ENCODE measurements around the gene OR4D1. TPM values are rescaled to one million over a fixed set of nuclear protein-coding genes. Genes with fewer than 3 reads are reported as not detected.

OR4D1 gene
- total and polyA plus RNA-seq, 2 of the 13 experiments (the other 11 are each of a cell fraction or from before 2014, with no cell fraction given), result not detected

GRCh38 chr17:58166682-58167081, 18.5 kb downstream of the OR4D1 start, which contains the start of gene OR4D2:
Gene OR4D2, plus strand, starts transcription at chr17:58166982. Its CDS starts 2,674 bp downstream, at chr17:58169656.
- no peaks in the 10 kb centered on the region for H3K4me1 ChIP-seq (ENCODE audit: insufficient read depth, low read length)
- no peak within 1 kb of the TSS for H2AFZ ChIP-seq (ENCODE audit: low read length)
- ATAC-seq (no peak), FAIRE-seq (no peak), DNase-seq (ENCODE audit: low spot score) (no peak)
- WGBS (ENCODE audit: low lambda C conversion rate), result 25% methylated on average over 6 of the region's 6 CpGs
- H4K20me1 ChIP-seq (ENCODE audit: insufficient read depth, low read length), result no peaks in the 10 kb centered on the region
- ChIA-PET CTCF (ENCODE audit: low intra/inter-chr PET ratio, low total read pairs) (no interaction called here), POLR2A (no interaction called here)
- H3K9ac ChIP-seq (ENCODE audit: insufficient read depth, low read depth, low read length), result no peak within 1 kb of the TSS
- no peak within 1 kb of the TSS for H3K4me3 ChIP-seq (replicated peaks in 1 of 3; ENCODE audit: insufficient read depth in 1 of 3, low read depth in 2 of 3, low read length in 3 of 3)
- no peaks in the 10 kb centered on the region for H3K79me2 ChIP-seq (ENCODE audit: insufficient read depth, low read length)
- intact Hi-C loops (cut with micrococcal nuclease; ENCODE audit: unreplicated experiment), result no loop called here
- TF ChIP-seq ZBTB7A (CRISPR knock-in tag; IDR thresholded peaks at IDR 0.05) (no peak), ASH2L (IDR thresholded peaks at IDR 0.05; ENCODE audit: insufficient read length, low read depth, low read length) (no peak), CBX2 (IDR thresholded peaks at IDR 0.05; ENCODE audit: low read depth, low read length) (no peak), CBX2 (CRISPR knock-in tag; IDR thresholded peaks at IDR 0.05; ENCODE audit: low read depth) (no peak), CCDC6 (CRISPR knock-in tag; IDR thresholded peaks at IDR 0.05) (no peak), TMF1 (CRISPR knock-in tag; IDR thresholded peaks at IDR 0.05; ENCODE audit: low read depth) (no peak), MLLT10 (CRISPR knock-in tag; IDR thresholded peaks at IDR 0.05) (no peak), ZSCAN12 (CRISPR knock-in tag; IDR thresholded peaks at IDR 0.05) (no peak), ATM (IDR thresholded peaks at IDR 0.05; ENCODE audit: borderline replicate concordance) (no peak), ZFP37 (CRISPR knock-in tag; IDR thresholded peaks at IDR 0.05; ENCODE audit: borderline replicate concordance) (no peak), REXO4 (CRISPR knock-in tag; IDR thresholded peaks at IDR 0.05; ENCODE audit: borderline replicate concordance) (no peak), ZNF235 (CRISPR knock-in tag; IDR thresholded peaks at IDR 0.05; ENCODE audit: borderline replicate concordance) (no peak)
- H3K9me3 ChIP-seq (ENCODE audit: low read length), result no peaks in the 10 kb centered on the region
- H3K4me2 ChIP-seq (ENCODE audit: low read depth, low read length), result no peak within 1 kb of the TSS
- BruUV-seq (replicated peaks), result no TSS peak
- in situ Hi-C loops (cut with HindIII; ENCODE audit: extremely low pct_ligation_motif_present, low pct_unique_long_range_greater_than_20kb), result no loop called here
- peaks cover 2 to 30% of the 10 kb centered on the region in 2 experiments; a peak in 4 of 5 replicates for H3K27me3 ChIP-seq (ENCODE audit: control insufficient read depth in 1 of 2, insufficient read depth in 2 of 2, low read length in 2 of 2)
- no peak within 1 kb of the TSS for H3K27ac ChIP-seq (ENCODE audit: extremely low read length, insufficient read depth, low read length)
- no peaks in the 10 kb centered on the region for H3K36me3 ChIP-seq (replicated peaks in 1 of 2; ENCODE audit: control insufficient read depth in 1 of 2, insufficient read depth in 2 of 2, low read length in 2 of 2)

Measured in HepG2 (cell line).